SU-DHL-6 (cell line): ENCODE data around the gene USB1.
"Not testable (repeated sequence)": the region's sequence is repeated elsewhere in the genome, so short reads cannot be mapped to it uniquely, and the experiment has no call there.

Source experiments
- H2AFZ ChIP-seq: fragments of 200-600 bp; sonication (generic); 2 replicates; pipeline ENCODE4 v1.6.1; 2014; ENCODE audit warnings: low read depth, mild to moderate bottlenecking, moderate library complexity, mixed read lengths, antibody characterized with exemption, low read length; ENCODE audit not compliant: severe bottlenecking
- H3F3A ChIP-seq: fragments of 200-600 bp; shearing (Covaris generic); 2 replicates; pipeline ENCODE4 v1.6.0; 2016; ENCODE audit warnings: antibody characterized with exemption, mild to moderate bottlenecking; ENCODE audit not compliant: insufficient read depth
- H3K27ac ChIP-seq: fragments of 200-600 bp; sonication (generic); 2 replicates; pipeline ENCODE4 v1.5.1; 2016; ENCODE audit warnings: low read depth, mild to moderate bottlenecking, low read length, moderate library complexity, mixed read lengths
- H3K27me3 ChIP-seq: fragments of 200-600 bp; sonication (generic), shearing (Covaris generic); 2 replicates; pipeline ENCODE4 v1.6.0; 2014; ENCODE audit warnings: mild to moderate bottlenecking, low read length
- H3K36me3 ChIP-seq: fragments of 200-600 bp; sonication (generic); 2 replicates; pipeline ENCODE4 v1.6.1; 2014; ENCODE audit warnings: mild to moderate bottlenecking, low read length, mixed read lengths
- H3K4me2 ChIP-seq: fragments of 300-600, 200-600 bp; shearing (Covaris generic), sonication (generic); 2 replicates; pipeline ENCODE4 v1.6.0; 2014; ENCODE audit warnings: low read length, low read depth, mild to moderate bottlenecking; ENCODE audit not compliant: poor library complexity, severe bottlenecking
- H3K4me3 ChIP-seq: fragments of 200-600 bp; sonication (generic); 2 replicates; pipeline ENCODE4 v1.5.1; 2014; ENCODE audit warnings: antibody characterized with exemption, low read length, mild to moderate bottlenecking, mixed read lengths; ENCODE audit not compliant: insufficient read depth, poor library complexity, severe bottlenecking
- H3K79me2 ChIP-seq: fragments of 200-600 bp; sonication (generic); 2 replicates; pipeline ENCODE4 v1.6.1; 2014; ENCODE audit warnings: mild to moderate bottlenecking, low read length, moderate library complexity; ENCODE audit not compliant: insufficient read depth
- H3K9ac ChIP-seq: fragments of 200-600 bp; sonication (generic); 2 replicates; pipeline ENCODE4 v1.7.0; 2014; ENCODE audit warnings: mild to moderate bottlenecking, low read length
- H3K9me2 ChIP-seq: fragments of 200-600 bp; sonication (generic); replicated peaks from 2 replicates; pipeline ENCODE4 v1.6.1; 2014; ENCODE audit warnings: low read length; ENCODE audit not compliant: insufficient read depth
- H3K9me3 ChIP-seq: fragments of 200-600 bp; sonication (generic); 2 replicates; pipeline ENCODE4 v1.6.1; 2014; ENCODE audit warnings: low read length, mixed read lengths; ENCODE audit not compliant: insufficient read depth
- H4K20me1 ChIP-seq: fragments of 200-600 bp; sonication (generic); 2 replicates; pipeline ENCODE4 v1.6.1; 2014; ENCODE audit warnings: low read depth, mild to moderate bottlenecking, antibody characterized with exemption, low read length, moderate library complexity, mixed read lengths
- CTCF ChIP-seq: fragments of 200-600 bp; sonication (generic); IDR thresholded peaks from one replicate; pipeline ENCODE4 v1.5.1; 2017; ENCODE audit warnings: antibody characterized with exemption, mild to moderate bottlenecking, low read length, moderate library complexity; ENCODE audit not compliant: insufficient read depth, poor library complexity, severe bottlenecking
- EZH2phosphoT487 ChIP-seq: fragments of 200-600 bp; sonication (generic), shearing (Covaris generic); conservative IDR thresholded peaks from 2 replicates; pipeline ENCODE4 v1.6.1; 2018; ENCODE audit warnings: mild to moderate bottlenecking, antibody characterized with exemption, low read length, moderate library complexity, mixed read lengths

Gene USB1

GRCh38 chr16:57977418-57978069 is 23.7 kb upstream of the USB1 start:
- TF ChIP-seq CTCF, result no peak
- no peak for TF ChIP-seq EZH2phosphoT487
- Histone ChIP-seq H3K27ac (no peak overlapping the region), H3K9me2 (no peaks in the 10 kb centered on the region), H3K9me3 (no peaks in the 10 kb centered on the region), H4K20me1 (no peaks in the 10 kb centered on the region), H3K4me3 (no peak overlapping the region), H3K79me2 (no peaks in the 10 kb centered on the region), H3K36me3 (no peaks in the 10 kb centered on the region), H3F3A (no peaks in the 10 kb centered on the region), H3K4me2 (no peak overlapping the region), H2AFZ (no peak overlapping the region), H3K27me3 (no peaks in the 10 kb centered on the region), H3K9ac (no peak overlapping the region)

DNA sequence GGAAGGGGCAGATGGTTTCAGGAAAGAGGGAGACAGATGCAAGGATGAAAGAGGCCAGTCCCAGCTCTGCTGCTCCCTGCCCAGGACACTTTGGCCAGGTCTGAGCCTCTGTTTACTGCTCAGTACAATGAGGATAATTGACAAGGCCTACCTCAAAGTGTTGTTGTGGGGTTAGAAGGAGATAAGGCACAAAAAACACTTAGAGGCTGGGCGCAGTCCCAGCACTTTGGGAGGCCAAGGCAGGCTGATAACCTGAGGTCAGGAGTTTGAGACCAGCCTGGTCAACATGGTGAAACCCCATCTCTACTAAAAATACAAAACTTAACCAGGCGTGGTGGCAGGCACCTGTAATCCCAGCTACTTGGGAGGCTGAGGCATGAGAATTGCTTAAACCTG is 23.1 kb upstream of the USB1 start:
- H3K4me2 ChIP-seq, H3K36me3 ChIP-seq, H3K9me3 ChIP-seq, H3F3A ChIP-seq, H2AFZ ChIP-seq, H3K4me3 ChIP-seq, H3K9ac ChIP-seq, H3K27me3 ChIP-seq, H3K27ac ChIP-seq, H3K9me2 ChIP-seq, H3K79me2 ChIP-seq, H4K20me1 ChIP-seq: not testable (repeated sequence)

DNA sequence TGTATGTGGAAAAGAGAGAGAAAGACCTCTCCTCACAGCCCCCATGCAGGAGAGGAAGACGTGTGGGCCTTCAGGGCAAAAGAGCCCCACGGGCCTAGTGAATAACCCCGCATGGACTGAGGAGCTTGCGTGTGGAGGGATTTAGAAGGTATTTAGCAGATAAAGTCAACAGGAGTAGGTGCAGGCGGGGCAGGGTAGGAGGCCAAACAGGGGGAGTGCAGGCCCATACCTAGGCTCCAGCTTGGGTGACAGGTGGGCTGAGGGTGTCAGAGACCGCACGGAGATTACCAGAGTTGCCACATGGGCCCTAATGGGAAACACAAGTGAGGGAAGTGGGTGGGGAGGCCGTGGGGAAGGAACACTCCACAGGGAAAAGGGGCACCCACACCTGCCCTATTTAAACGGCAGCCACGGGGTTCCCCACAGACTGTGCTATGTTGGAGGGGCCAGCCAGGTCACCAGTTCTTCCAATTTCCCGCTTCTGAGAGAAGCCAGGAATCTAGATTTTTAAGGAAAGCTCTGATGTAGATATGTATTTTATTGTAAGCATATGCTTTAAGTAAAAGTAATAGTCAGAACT is 22.1 kb upstream of the USB1 start:
- H3K36me3 ChIP-seq, result no peaks in the 10 kb centered on the region
- no peak overlapping the region for H3K4me2 ChIP-seq
- no peak overlapping the region for H3K27ac ChIP-seq
- no peaks in the 10 kb centered on the region for H3K79me2 ChIP-seq
- no peak overlapping the region for H3K9ac ChIP-seq
- H3F3A ChIP-seq, result no peaks in the 10 kb centered on the region
- H4K20me1 ChIP-seq, result no peaks in the 10 kb centered on the region
- no peaks in the 10 kb centered on the region for H3K27me3 ChIP-seq
- H3K4me3 ChIP-seq, result no peak overlapping the region
- no peak for TF ChIP-seq EZH2phosphoT487
- TF ChIP-seq CTCF, result no peak
- H3K9me2 ChIP-seq, result no peaks in the 10 kb centered on the region
- H3K9me3 ChIP-seq, result no peaks in the 10 kb centered on the region
- no peak overlapping the region for H2AFZ ChIP-seq

DNA sequence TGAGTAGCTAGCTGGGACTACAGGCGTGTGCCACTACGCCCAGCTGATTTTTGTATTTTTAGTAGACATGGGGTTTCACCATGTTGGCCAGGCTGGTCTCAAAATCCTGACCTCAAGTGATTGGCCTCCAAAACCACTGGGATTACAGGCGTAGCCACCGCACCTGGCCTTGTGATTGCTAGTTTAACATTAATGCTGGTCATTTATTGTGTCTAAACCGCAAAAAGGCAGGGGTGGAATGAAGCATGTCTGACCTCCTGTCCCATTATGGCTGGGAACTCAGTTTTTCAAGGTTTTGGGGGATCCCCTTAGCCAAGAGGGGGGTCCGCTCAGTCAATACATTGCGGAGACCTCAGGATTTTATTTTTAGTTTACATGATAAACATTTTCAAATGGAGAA is 19.6 kb upstream of the USB1 start:
- H3K9me3 ChIP-seq, result no peaks in the 10 kb centered on the region
- no peaks in the 10 kb centered on the region for H3F3A ChIP-seq
- no peaks in the 10 kb centered on the region for H3K79me2 ChIP-seq
- H2AFZ ChIP-seq, result no peak overlapping the region
- no peaks in the 10 kb centered on the region for H4K20me1 ChIP-seq
- no peak overlapping the region for H3K4me3 ChIP-seq
- no peaks in the 10 kb centered on the region for H3K9me2 ChIP-seq
- H3K4me2 ChIP-seq, result no peak overlapping the region
- H3K27ac ChIP-seq, result no peak overlapping the region
- H3K36me3 ChIP-seq, result no peaks in the 10 kb centered on the region
- H3K27me3 ChIP-seq, result no peaks in the 10 kb centered on the region
- no peak overlapping the region for H3K9ac ChIP-seq
- TF ChIP-seq EZH2phosphoT487 (no peak), CTCF (no peak)
